Measurements from ENCODE around the gene TIMM21.

TIMM21 gene

DNA sequence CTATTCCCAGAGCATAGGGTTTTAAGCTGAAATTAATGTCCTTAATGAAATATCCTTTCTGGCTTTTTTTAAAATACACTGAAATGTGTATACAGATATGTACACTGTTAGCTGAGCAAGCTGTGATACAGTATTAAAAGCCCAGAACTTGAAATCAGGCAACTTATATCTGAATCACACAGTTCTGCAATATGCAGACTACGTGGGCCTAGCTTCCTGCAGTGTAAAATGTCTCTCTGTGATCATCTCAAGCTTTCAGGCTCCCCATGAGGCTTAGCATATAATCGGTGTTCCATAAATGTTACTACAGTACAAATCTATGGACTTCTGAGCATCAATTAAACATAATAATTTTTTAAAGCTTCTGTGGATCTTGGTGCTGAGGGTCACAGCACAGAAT, 8.9 kb upstream of the TIMM21 start:
- no peaks in the 10 kb centered on the region for H3K27me3 ChIP-seq (ENCODE audit: insufficient read depth, low read depth, severe bottlenecking)
- DNase-seq: no peak
- no peak overlapping the region for H3K27ac ChIP-seq
- H3K4me3 ChIP-seq (ENCODE audit: low read depth, low read length): no peak overlapping the region
- H3K9me3 ChIP-seq (ENCODE audit: severe bottlenecking): no peaks in the 10 kb centered on the region
- H3K36me3 ChIP-seq: no peaks in the 10 kb centered on the region
- TF ChIP-seq, protein P1, sequence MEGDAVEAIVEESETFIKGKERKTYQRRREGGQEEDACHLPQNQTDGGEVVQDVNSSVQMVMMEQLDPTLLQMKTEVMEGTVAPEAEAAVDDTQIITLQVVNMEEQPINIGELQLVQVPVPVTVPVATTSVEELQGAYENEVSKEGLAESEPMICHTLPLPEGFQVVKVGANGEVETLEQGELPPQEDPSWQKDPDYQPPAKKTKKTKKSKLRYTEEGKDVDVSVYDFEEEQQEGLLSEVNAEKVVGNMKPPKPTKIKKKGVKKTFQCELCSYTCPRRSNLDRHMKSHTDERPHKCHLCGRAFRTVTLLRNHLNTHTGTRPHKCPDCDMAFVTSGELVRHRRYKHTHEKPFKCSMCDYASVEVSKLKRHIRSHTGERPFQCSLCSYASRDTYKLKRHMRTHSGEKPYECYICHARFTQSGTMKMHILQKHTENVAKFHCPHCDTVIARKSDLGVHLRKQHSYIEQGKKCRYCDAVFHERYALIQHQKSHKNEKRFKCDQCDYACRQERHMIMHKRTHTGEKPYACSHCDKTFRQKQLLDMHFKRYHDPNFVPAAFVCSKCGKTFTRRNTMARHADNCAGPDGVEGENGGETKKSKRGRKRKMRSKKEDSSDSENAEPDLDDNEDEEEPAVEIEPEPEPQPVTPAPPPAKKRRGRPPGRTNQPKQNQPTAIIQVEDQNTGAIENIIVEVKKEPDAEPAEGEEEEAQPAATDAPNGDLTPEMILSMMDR (IDR thresholded peaks at IDR 0.05; ENCODE audit: low read depth, low read length): no peak

DNA sequence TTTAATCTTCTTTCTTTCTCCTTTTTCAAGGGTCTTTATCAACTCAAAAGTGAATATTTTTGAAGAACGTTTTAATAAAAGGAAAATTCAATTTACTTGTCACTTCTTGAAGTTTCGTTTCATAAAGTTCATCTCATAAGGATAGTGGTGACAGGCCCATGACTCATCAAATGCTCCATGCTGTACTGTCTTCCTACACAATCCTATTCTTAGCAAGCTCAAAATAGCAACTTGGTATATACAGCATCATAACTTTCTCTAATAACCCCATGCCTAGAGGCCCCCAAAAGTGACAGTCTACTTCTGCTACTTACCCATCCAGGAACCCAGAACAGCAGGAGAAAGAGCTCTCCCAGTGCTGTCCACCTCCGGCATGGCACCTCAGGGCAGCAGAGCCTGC, 8.4 kb upstream of the TIMM21 start:
- DNase-seq: no peak
- Histone ChIP-seq H3K27me3 (ENCODE audit: insufficient read depth, low read depth, severe bottlenecking) (no peaks in the 10 kb centered on the region), H3K36me3 (no peaks in the 10 kb centered on the region), H3K9me3 (ENCODE audit: severe bottlenecking) (no peaks in the 10 kb centered on the region), H3K27ac (no peak overlapping the region), H3K4me3 (ENCODE audit: low read depth, low read length) (no peak overlapping the region)
- TF ChIP-seq, protein P1 (IDR thresholded peaks at IDR 0.05; ENCODE audit: low read depth, low read length): no peak

- Histone ChIP-seq H3K27me3 (ENCODE audit: insufficient read depth, low read depth, severe bottlenecking) (no peaks in the 10 kb centered on the region), H3K9me3 (ENCODE audit: severe bottlenecking) (no peaks in the 10 kb centered on the region), H3K36me3 (no peaks in the 10 kb centered on the region), H3K4me3 (ENCODE audit: low read depth, low read length) (no peak overlapping the region), H3K27ac (no peak overlapping the region)
- TF ChIP-seq, protein P1 (IDR thresholded peaks at IDR 0.05; ENCODE audit: low read depth, low read length): no peak
- no peak for DNase-seq
Observed at GRCh38 chr18:74140582-74140981, 7.7 kb upstream of the TIMM21 start.

- TF ChIP-seq, protein P1 (IDR thresholded peaks at IDR 0.05; ENCODE audit: low read depth, low read length): no peak
- DNase-seq: no peak
- H3K27ac ChIP-seq: no peak overlapping the region
Observed at GRCh38 chr18:74141667-74142066, 6.7 kb upstream of the TIMM21 start.

DNA sequence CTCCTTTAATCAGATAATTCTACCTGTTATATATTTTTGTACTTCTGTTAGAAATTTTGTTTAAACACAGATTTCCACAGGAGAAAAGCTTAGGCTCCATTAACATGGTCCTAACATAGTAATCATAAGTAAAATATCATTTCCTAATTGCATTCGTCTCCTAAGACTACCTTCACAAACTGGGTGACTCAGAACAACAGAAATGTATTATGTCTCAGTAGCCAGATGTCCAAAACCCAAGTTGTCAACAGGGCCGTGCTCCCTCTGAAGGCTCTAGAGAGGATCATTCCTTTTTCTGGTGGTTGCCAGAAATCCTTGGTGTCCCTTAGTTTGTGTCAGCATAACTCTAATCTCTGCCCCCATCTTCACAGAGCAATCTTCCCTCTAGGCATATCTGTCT, 6.1 kb upstream of the TIMM21 start:
- Histone ChIP-seq H3K27me3 (ENCODE audit: insufficient read depth, low read depth, severe bottlenecking) (no peaks in the 10 kb centered on the region), H3K36me3 (no peaks in the 10 kb centered on the region), H3K9me3 (ENCODE audit: severe bottlenecking) (no peaks in the 10 kb centered on the region), H3K4me3 (ENCODE audit: low read depth, low read length) (no peak overlapping the region), H3K27ac (no peak overlapping the region)
- TF ChIP-seq, protein P1 (IDR thresholded peaks at IDR 0.05; ENCODE audit: low read depth, low read length): no peak
- no peak for DNase-seq

More at GRCh38 chr18:74141667-74142066, 6.7 kb upstream of the TIMM21 start:
- no peak overlapping the region for H3K4me3 ChIP-seq (ENCODE audit: low read depth, low read length)
- H3K9me3 ChIP-seq (ENCODE audit: severe bottlenecking): no peaks in the 10 kb centered on the region
- H3K27me3 ChIP-seq (ENCODE audit: insufficient read depth, low read depth, severe bottlenecking): no peaks in the 10 kb centered on the region
- H3K36me3 ChIP-seq: no peaks in the 10 kb centered on the region

GRCh38 chr18:74146756-74147155, 1.6 kb upstream of the TIMM21 start:
- Histone ChIP-seq H3K9me3 (ENCODE audit: severe bottlenecking) (no peaks in the 10 kb centered on the region), H3K4me3 (ENCODE audit: low read depth, low read length) (peak overlapping the region; percentile 99), H3K27ac (no peak overlapping the region; the same call in 1 of the 2 replicates), H3K27me3 (ENCODE audit: insufficient read depth, low read depth, severe bottlenecking) (no peaks in the 10 kb centered on the region), H3K36me3 (peaks cover 22% of the 10 kb centered on the region)
- DNase-seq: no peak
- TF ChIP-seq, protein P1 (IDR thresholded peaks at IDR 0.05; ENCODE audit: low read depth, low read length): no peak
